Measurements from ENCODE around the gene VPS45.
"Not testable (repeated sequence)": the region's sequence is repeated elsewhere in the genome, so short reads cannot be mapped to it uniquely, and the experiment has no call there.

VPS45 gene

DNA sequence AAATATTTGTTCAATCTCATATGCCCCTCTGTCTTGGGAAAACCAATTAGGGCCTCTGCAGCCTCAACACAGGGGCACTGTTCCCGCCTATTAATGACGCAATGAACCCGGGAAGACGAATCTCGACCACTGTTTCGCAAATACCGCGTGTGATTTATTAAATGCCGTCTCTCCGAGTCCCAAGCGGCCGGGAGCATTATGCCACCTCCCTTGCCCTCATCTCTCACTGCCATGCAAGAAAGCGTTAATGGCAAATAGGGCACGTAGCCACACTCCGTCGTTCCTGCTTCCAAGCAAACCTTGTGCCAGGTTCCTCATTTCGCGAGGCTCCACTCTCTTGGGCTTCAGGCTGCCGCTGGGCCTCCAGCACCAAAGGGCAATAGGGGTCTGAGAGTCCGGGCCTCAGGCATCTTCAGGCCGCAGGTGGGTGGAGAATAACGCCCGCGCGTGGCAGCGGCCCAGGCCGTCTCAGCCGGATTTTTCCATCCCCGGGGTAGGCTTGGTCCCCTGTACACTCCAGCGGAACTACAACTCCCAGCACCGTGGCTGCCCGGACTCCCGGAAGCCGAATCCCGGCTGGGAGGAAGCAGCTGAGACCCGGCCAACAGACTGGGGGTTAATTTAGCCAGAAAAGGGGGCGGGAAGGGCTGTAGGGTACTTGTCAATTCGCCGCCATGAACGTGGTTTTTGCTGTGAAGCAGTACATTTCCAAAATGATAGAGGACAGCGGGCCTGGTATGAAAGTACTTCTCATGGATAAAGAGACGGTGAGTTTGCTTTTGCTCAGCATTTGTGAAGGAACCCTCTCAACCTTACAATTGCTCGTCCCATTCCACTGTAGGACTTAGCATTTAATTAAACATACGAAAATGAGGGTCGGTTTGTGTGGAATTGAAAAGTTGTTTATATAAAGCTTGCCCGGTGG lies at the start of gene VPS45:
TSS of gene VPS45 (plus strand) at position 593 of the 925 bp plus-strand sequence. CDS start at position 675, 82 bp downstream.
- peaks cover 13% of the 10 kb centered on the region for H3K36me3 ChIP-seq (ENCODE audit: insufficient read depth, low read length)
- H3K27me3 ChIP-seq (ENCODE audit: insufficient read depth, low read length): no peaks in the 10 kb centered on the region
- peaks cover 17% of the 10 kb centered on the region for H3K4me1 ChIP-seq (ENCODE audit: insufficient read depth, low read length)
- H3K9me3 ChIP-seq (ENCODE audit: low read length): no peaks in the 10 kb centered on the region
- peak within 1 kb of the TSS; percentile 66 for H3K4me3 ChIP-seq (ENCODE audit: low read length)
- H2AFZ ChIP-seq (ENCODE audit: low read depth, low read length): peak within 1 kb of the TSS; percentile 35

DNA sequence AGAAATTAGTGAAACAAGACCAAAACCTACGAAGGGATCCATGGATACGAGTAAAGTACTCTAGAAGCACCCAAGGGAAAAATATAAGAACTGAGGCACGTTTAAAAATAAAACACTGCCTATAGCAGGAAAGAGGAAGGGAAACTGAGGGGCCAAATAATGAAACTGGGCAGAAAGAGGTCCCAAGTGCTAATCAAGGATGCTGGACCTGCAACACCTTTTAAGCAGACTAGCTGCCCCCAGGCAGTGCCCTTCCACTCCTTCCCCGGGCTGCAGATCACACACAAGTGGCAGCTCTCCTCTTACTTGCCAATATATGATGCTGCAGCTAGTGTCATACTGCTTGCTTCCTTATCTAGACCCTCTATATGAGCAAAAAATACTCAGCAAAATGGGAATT lies 49.4 kb upstream of the VPS45 start:
- H2AFZ ChIP-seq (ENCODE audit: low read depth, low read length): no peak overlapping the region
- H3K4me3 ChIP-seq (ENCODE audit: low read length): no peak overlapping the region
- no peaks in the 10 kb centered on the region for H3K36me3 ChIP-seq (ENCODE audit: insufficient read depth, low read length)
- H3K9me3 ChIP-seq (ENCODE audit: low read length): no peaks in the 10 kb centered on the region
- peaks cover 10% of the 10 kb centered on the region for H3K4me1 ChIP-seq (ENCODE audit: insufficient read depth, low read length)
- H3K27me3 ChIP-seq (ENCODE audit: insufficient read depth, low read length): no peaks in the 10 kb centered on the region

DNA sequence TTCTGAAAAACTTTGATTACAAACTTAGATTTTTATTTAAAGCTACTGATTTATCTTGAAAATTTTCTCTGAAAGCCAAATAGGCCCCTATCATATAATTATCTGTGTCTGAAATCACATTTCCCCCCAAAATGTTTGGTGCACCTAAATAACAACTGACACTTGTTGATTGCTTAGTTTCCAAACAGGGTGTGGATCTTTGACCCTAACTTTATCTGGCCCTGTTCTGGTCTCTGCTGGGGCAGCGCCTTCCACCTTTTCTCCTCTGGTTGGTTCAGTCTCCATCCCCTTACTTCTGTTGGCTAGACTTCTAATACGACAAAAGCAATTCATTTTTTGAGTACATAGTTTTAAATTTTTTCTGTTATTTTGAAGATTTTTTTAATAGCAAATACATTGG lies 46.9 kb upstream of the VPS45 start:
- H3K4me1 ChIP-seq (ENCODE audit: insufficient read depth, low read length): peaks cover 10% of the 10 kb centered on the region
- H2AFZ ChIP-seq (ENCODE audit: low read depth, low read length): no peak overlapping the region
- H3K4me3 ChIP-seq (ENCODE audit: low read length): no peak overlapping the region
- H3K27me3 ChIP-seq (ENCODE audit: insufficient read depth, low read length): no peaks in the 10 kb centered on the region
- H3K36me3 ChIP-seq (ENCODE audit: insufficient read depth, low read length): no peaks in the 10 kb centered on the region
- no peaks in the 10 kb centered on the region for H3K9me3 ChIP-seq (ENCODE audit: low read length)

DNA sequence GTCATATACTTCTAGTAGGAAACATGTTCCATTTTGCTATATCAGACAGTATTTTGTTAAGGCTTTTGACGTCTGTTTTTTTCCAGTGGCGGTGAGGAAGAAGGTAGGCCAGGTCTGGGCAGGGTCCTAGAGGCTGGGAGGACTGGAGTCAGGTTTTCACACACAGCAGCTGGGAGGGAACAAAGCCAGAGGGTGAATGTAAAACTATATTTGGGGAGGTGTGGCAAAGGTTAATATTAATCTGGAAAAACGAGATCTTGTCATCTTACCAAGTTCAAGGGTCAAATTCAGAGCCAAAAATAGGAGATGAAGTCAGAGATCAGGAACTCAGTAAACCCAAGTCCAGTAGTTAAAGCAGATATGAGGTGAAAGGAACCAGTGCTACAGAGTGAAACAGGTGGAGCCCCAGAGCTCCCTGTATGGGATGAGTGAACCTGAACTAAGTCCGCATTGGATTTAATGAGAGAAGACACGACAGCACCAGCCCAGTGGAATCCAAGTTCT lies 46.3 kb upstream of the VPS45 start:
- no peak overlapping the region for H2AFZ ChIP-seq (ENCODE audit: low read depth, low read length)

GRCh38 chr1:150022357-150022756 lies 45.2 kb upstream of the VPS45 start:
- Histone ChIP-seq H3K27me3 (ENCODE audit: insufficient read depth, low read length) (no peaks in the 10 kb centered on the region), H3K36me3 (ENCODE audit: insufficient read depth, low read length) (no peaks in the 10 kb centered on the region), H3K9me3 (ENCODE audit: low read length) (no peaks in the 10 kb centered on the region), H3K4me1 (ENCODE audit: insufficient read depth, low read length) (peaks cover 10% of the 10 kb centered on the region), H3K4me3 (ENCODE audit: low read length) (no peak overlapping the region), H2AFZ (ENCODE audit: low read depth, low read length) (no peak overlapping the region)

More for the DNA sequence above, 46.3 kb upstream of the VPS45 start:
- Histone ChIP-seq H3K9me3 (ENCODE audit: low read length) (no peaks in the 10 kb centered on the region), H3K4me1 (ENCODE audit: insufficient read depth, low read length) (peaks cover 10% of the 10 kb centered on the region), H3K4me3 (ENCODE audit: low read length) (no peak overlapping the region), H3K27me3 (ENCODE audit: insufficient read depth, low read length) (no peaks in the 10 kb centered on the region), H3K36me3 (ENCODE audit: insufficient read depth, low read length) (no peaks in the 10 kb centered on the region)

DNA sequence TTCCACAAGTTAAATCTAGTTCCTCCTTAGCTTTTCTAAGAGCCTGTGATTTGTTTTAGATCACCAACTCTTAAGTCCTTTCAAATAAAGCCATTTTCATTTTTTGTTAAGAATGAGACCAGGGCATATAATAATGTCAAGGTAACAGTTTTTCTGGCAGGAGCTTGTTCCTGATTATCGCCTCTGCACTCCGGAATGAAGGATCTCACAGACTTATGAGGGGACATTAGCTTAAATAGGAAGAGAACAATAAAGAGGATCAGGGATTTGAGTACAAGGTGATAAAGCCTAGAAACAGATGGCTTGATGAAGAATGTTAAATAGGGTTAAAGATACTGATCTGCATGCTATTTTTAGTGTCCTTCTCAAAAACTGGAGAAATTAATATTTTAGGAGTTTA lies 43.4 kb upstream of the VPS45 start:
- Histone ChIP-seq H3K4me3 (ENCODE audit: low read length) (no peak overlapping the region), H3K9me3 (ENCODE audit: low read length) (no peaks in the 10 kb centered on the region), H2AFZ (ENCODE audit: low read depth, low read length) (no peak overlapping the region), H3K4me1 (ENCODE audit: insufficient read depth, low read length) (no peaks in the 10 kb centered on the region), H3K36me3 (ENCODE audit: insufficient read depth, low read length) (no peaks in the 10 kb centered on the region), H3K27me3 (ENCODE audit: insufficient read depth, low read length) (no peaks in the 10 kb centered on the region)

DNA sequence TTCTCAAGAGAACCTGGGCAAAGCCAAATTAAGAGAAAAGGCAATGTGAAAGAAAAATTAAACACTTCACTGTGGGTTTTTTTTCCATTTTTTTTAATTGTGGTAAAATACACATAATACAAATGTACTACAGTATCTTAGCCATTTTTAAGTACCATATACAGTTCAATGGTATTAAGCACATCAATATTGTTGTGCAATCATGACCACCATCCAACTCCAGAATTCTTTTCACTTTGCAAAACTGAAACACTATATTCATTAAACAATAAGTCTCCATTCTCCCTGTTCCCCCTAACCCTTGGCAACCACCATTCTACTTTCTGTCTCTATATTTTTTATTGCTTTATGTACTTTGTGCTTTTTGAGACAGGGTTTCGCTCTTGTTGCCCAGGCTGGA lies 39.3 kb upstream of the VPS45 start:
- H3K4me1 ChIP-seq (ENCODE audit: insufficient read depth, low read length): no peaks in the 10 kb centered on the region
- H3K27me3 ChIP-seq (ENCODE audit: insufficient read depth, low read length): no peaks in the 10 kb centered on the region
- H2AFZ ChIP-seq (ENCODE audit: low read depth, low read length): no peak overlapping the region
- H3K36me3 ChIP-seq (ENCODE audit: insufficient read depth, low read length): no peaks in the 10 kb centered on the region
- no peak overlapping the region for H3K4me3 ChIP-seq (ENCODE audit: low read length)
- H3K9me3 ChIP-seq (ENCODE audit: low read length): no peaks in the 10 kb centered on the region

DNA sequence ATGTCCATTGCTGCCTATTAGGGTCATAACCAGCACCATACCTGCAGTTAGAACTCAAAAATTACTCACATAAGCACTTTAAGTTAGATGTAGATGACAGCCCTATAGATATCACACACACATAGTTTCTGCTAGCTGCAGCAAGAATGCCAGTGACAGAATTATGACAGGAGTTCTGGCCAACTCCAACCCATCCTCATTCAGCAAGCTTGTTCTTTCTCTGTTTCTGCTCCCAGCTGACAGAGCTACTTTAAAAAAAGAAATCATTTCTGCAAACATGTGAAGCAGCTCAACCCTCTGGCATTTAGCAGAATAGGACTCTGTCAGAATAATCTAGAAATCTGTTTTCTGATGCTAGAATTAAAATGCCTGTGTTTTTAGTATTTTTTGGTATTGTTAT lies 33.2 kb upstream of the VPS45 start:
- Histone ChIP-seq H3K9me3 (ENCODE audit: low read length) (no peaks in the 10 kb centered on the region), H3K4me1 (ENCODE audit: insufficient read depth, low read length) (no peaks in the 10 kb centered on the region), H2AFZ (ENCODE audit: low read depth, low read length) (no peak overlapping the region), H3K4me3 (ENCODE audit: low read length) (no peak overlapping the region), H3K36me3 (ENCODE audit: insufficient read depth, low read length) (no peaks in the 10 kb centered on the region), H3K27me3 (ENCODE audit: insufficient read depth, low read length) (no peaks in the 10 kb centered on the region)

GRCh38 chr1:150049926-150050325 lies 17.6 kb upstream of the VPS45 start:
- Histone ChIP-seq H2AFZ (ENCODE audit: low read depth, low read length) (no peak overlapping the region), H3K4me3 (ENCODE audit: low read length) (no peak overlapping the region), H3K4me1 (ENCODE audit: insufficient read depth, low read length) (no peaks in the 10 kb centered on the region), H3K36me3 (ENCODE audit: insufficient read depth, low read length) (no peaks in the 10 kb centered on the region), H3K27me3 (ENCODE audit: insufficient read depth, low read length) (no peaks in the 10 kb centered on the region), H3K9me3 (ENCODE audit: low read length) (no peaks in the 10 kb centered on the region)

DNA sequence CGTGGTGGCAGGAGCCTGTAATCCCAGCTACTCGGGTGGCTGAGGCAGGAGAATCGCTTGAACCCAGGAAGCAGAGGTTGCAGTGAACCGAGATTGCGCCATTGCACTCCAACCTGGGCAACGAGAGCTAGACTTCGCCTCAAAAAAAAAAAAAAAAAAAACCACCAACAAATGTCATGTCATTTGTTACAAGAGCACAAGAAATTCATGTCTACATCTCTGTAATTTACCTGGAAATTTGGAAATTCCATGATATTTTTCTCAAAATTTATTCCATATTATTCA lies 16.5 kb upstream of the VPS45 start:
- Histone ChIP-seq H3K9me3 (ENCODE audit: low read length) (no peaks in the 10 kb centered on the region), H3K27me3 (ENCODE audit: insufficient read depth, low read length) (no peaks in the 10 kb centered on the region), H3K4me3 (ENCODE audit: low read length) (no peak overlapping the region), H3K4me1 (ENCODE audit: insufficient read depth, low read length) (no peaks in the 10 kb centered on the region), H3K36me3 (ENCODE audit: insufficient read depth, low read length) (no peaks in the 10 kb centered on the region), H2AFZ (ENCODE audit: low read depth, low read length) (no peak overlapping the region)

GRCh38 chr1:150051905-150052412 lies 15.6 kb upstream of the VPS45 start:
- H2AFZ ChIP-seq (ENCODE audit: low read depth, low read length); H3K4me1 ChIP-seq (ENCODE audit: insufficient read depth, low read length); H3K4me3 ChIP-seq (ENCODE audit: low read length); H3K36me3 ChIP-seq (ENCODE audit: insufficient read depth, low read length); H3K9me3 ChIP-seq (ENCODE audit: low read length); H3K27me3 ChIP-seq (ENCODE audit: insufficient read depth, low read length): not testable (repeated sequence)

GRCh38 chr1:150053926-150054325 lies 13.7 kb upstream of the VPS45 start:
- Histone ChIP-seq H3K4me3 (ENCODE audit: low read length) (no peak overlapping the region), H3K4me1 (ENCODE audit: insufficient read depth, low read length) (no peaks in the 10 kb centered on the region), H3K36me3 (ENCODE audit: insufficient read depth, low read length) (no peaks in the 10 kb centered on the region), H3K27me3 (ENCODE audit: insufficient read depth, low read length) (no peaks in the 10 kb centered on the region), H2AFZ (ENCODE audit: low read depth, low read length) (no peak overlapping the region), H3K9me3 (ENCODE audit: low read length) (no peaks in the 10 kb centered on the region)

DNA sequence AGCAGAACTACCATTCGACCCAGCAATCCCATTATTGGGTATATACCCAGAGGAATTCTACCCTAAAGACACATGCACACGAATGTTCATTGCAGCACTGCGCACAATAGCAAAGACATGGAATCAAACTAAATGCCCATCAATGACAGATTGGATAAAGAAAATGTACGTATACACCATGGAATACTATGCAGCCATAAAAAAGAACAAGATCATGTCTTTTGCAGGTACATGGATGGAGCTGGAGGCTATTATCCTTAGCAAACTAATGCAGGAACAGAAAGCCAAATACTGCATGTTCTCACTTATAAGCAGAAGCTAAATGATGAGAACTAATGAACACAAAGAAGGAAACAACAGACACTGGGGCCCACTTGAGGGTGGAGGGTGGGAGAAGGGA lies 12.1 kb upstream of the VPS45 start:
- H3K36me3 ChIP-seq (ENCODE audit: insufficient read depth, low read length); H3K9me3 ChIP-seq (ENCODE audit: low read length); H3K4me1 ChIP-seq (ENCODE audit: insufficient read depth, low read length); H2AFZ ChIP-seq (ENCODE audit: low read depth, low read length); H3K4me3 ChIP-seq (ENCODE audit: low read length); H3K27me3 ChIP-seq (ENCODE audit: insufficient read depth, low read length): not testable (repeated sequence)

GRCh38 chr1:150056407-150056806 lies 11.2 kb upstream of the VPS45 start:
- Histone ChIP-seq H3K4me3 (ENCODE audit: low read length) (no peak overlapping the region), H3K36me3 (ENCODE audit: insufficient read depth, low read length) (no peaks in the 10 kb centered on the region), H3K9me3 (ENCODE audit: low read length) (no peaks in the 10 kb centered on the region), H3K4me1 (ENCODE audit: insufficient read depth, low read length) (no peaks in the 10 kb centered on the region), H3K27me3 (ENCODE audit: insufficient read depth, low read length) (no peaks in the 10 kb centered on the region), H2AFZ (ENCODE audit: low read depth, low read length) (no peak overlapping the region)

Measured in neuron (in vitro differentiated cells).